Kidney epithelial cell (primary cell): ENCODE data around the gene SORL1. TPM values are rescaled to one million over a fixed set of nuclear protein-coding genes. Genes with fewer than 3 reads are reported as not detected.

ENCODE experiments used
- DNase-seq: peaks from one replicate; pipeline ENCODE4 v3.0.0-alpha.2; 2010; ENCODE audit warnings: low read depth
- H3K27me3 ChIP-seq: 2 replicates; pipeline ENCODE4 v1.6.0; 2011; ENCODE audit warnings: low read length; ENCODE audit not compliant: control insufficient read depth, insufficient read depth
- H3K36me3 ChIP-seq: 2 replicates; pipeline ENCODE4 v1.5.1; 2011; ENCODE audit warnings: low read length; ENCODE audit not compliant: control insufficient read depth, insufficient read depth
- H3K4me3 ChIP-seq: 2 replicates; pipeline ENCODE4 v1.5.1; 2011; ENCODE audit warnings: low read depth, mild to moderate bottlenecking, control low read depth, low read length
- total RNA-seq: library from RNA; depleted of rRNA; stranded (reverse); fragments of >200 nt; gene quantifications from 2 replicates; pipeline ENCODE4 v1.2.3, GENCODE V29; 2015
- TF ChIP-seq, protein P1 (sequence below): IDR thresholded peaks from 2 replicates; pipeline ENCODE4 v1.5.1; 2011; ENCODE audit warnings: mild to moderate bottlenecking, moderate library complexity, low read length, control low read depth, inconsistent platforms; ENCODE audit not compliant: insufficient read depth, poor library complexity, severe bottlenecking

Gene SORL1
- total RNA-seq, 1 donor from 2014 or later = 4.1 TPM

DNA sequence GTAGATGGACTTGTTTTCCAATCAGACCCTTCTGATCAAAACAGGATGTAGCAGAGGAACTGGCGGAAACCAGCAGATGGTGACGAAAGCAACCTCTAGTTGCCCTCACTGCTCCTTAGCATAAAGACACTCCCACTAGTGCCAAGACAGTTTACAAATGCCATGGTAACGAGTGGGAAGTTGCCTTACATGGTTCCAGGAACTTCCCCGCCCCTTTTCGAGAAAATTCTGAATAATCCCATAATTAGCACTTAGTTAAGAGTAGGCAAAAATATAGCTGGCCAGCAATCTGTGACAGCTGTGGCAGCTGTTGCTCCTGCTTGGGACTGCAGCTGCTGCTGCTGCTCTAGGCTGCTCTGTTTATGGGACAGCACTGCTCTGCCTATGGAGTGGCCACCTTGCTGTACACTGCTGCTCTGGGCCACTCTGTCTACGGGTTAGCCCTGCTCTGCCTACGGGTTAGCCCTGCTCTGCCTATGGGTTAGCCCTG, 33.4 kb upstream of the SORL1 start:
- no peaks in the 10 kb centered on the region for H3K27me3 ChIP-seq
- DNase-seq = no peak
- no peaks in the 10 kb centered on the region for H3K36me3 ChIP-seq
- TF ChIP-seq, protein P1, sequence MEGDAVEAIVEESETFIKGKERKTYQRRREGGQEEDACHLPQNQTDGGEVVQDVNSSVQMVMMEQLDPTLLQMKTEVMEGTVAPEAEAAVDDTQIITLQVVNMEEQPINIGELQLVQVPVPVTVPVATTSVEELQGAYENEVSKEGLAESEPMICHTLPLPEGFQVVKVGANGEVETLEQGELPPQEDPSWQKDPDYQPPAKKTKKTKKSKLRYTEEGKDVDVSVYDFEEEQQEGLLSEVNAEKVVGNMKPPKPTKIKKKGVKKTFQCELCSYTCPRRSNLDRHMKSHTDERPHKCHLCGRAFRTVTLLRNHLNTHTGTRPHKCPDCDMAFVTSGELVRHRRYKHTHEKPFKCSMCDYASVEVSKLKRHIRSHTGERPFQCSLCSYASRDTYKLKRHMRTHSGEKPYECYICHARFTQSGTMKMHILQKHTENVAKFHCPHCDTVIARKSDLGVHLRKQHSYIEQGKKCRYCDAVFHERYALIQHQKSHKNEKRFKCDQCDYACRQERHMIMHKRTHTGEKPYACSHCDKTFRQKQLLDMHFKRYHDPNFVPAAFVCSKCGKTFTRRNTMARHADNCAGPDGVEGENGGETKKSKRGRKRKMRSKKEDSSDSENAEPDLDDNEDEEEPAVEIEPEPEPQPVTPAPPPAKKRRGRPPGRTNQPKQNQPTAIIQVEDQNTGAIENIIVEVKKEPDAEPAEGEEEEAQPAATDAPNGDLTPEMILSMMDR = no peak
- no peak overlapping the region for H3K4me3 ChIP-seq

DNA sequence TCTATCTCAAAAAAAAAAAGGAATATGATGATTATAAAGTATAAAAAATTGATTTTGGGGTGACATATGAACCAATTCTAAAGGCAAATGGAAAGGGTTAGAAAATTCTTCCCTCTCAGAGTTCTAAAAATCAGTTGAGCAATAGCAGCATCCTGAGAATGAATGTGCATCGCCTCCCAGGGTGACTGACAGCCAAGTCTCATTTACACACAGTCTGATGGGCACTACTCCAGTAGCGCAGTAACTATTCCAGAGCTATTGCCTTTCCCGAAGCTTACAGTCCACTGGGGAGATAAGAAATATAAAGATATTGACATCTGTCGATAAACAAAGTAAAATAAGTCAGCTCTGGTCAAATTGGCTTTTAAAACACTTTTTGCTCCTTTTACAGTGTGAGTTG, 32.3 kb upstream of the SORL1 start:
- TF ChIP-seq, protein P1 = no peak
- DNase-seq = no peak
- no peaks in the 10 kb centered on the region for H3K36me3 ChIP-seq
- no peaks in the 10 kb centered on the region for H3K27me3 ChIP-seq
- H3K4me3 ChIP-seq = no peak overlapping the region

DNA sequence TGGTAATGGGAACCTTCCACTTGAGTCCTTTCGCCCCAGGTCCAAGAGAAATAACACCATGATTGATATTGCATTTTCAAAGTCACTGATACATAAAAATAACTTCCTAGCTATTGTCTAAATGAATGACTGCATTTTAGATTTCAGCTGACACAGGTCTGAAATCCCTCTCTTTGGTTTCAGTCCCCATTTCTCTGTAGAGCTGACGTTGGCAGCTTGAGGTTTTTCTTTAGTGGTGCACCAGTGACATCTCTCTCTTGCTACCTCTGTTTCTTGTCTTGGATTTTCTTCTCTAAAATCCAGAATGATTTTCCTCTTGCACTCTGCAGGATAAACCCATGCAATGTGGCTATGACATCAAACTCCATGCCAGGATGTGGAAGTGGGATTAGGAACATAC, 31.7 kb upstream of the SORL1 start:
- Histone ChIP-seq H3K27me3 (no peaks in the 10 kb centered on the region), H3K36me3 (no peaks in the 10 kb centered on the region), H3K4me3 (no peak overlapping the region)
- TF ChIP-seq, protein P1 = no peak
- no peak for DNase-seq

DNA sequence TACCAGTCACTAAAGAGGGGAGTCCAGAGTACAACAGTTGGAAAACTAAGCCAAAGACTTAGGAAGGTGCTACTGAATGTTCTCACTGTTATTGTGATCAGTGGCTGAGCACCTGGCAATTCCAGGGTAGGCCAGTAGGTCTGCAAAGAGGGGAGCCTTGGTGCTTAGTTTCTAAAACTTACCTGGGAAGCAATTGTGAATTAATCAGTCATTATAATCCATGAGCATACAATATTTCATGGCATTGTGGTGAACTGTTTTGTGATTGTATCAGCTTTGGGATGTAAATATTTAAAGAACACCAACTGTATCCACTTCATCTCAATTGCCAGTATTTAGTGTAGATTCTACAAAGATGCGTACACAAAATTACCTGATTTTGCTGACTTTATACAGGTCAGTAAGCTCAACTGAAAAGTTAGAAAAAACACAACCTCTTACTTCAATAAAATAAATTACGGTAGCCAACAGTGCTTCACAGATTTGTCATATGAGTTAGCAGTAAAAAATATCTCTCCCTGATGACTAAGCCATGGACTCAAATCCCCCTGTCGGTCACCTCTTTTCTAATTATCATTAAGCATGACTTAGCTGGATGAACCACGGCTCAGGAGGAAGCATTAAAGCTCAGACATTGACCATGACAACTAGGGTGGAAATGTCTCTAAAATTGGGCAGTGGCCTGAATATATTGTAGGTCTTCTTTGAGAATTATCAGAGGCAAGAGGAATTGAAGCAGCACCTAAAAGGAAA, 30.8 kb upstream of the SORL1 start:
- TF ChIP-seq, protein P1 = no peak
- DNase-seq = no peak
- H3K27me3 ChIP-seq = no peaks in the 10 kb centered on the region
- H3K4me3 ChIP-seq = no peak overlapping the region
- no peaks in the 10 kb centered on the region for H3K36me3 ChIP-seq

DNA sequence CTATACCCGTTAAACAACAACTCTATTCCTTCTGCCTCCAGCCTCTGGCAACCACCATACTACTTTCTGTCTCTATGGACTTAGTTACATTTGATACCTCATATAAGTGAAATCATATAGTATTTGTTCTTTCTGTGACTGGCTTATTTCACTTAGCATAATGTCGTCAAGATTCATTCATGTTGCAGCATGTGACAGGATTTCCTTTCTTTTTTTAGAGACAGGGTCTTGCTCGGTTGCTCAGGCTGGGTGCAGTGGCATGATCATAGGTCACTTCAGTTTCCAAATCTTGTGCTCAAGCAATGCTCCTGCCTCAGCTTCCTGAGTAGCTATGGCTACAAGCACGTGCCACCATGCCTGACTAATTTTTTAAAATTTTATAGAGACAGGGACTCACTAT, 29.4 kb upstream of the SORL1 start:
- TF ChIP-seq, protein P1 = no peak
- Histone ChIP-seq H3K4me3 (no peak overlapping the region), H3K36me3 (no peaks in the 10 kb centered on the region), H3K27me3 (peaks cover 3% of the 10 kb centered on the region)
- no peak for DNase-seq

DNA sequence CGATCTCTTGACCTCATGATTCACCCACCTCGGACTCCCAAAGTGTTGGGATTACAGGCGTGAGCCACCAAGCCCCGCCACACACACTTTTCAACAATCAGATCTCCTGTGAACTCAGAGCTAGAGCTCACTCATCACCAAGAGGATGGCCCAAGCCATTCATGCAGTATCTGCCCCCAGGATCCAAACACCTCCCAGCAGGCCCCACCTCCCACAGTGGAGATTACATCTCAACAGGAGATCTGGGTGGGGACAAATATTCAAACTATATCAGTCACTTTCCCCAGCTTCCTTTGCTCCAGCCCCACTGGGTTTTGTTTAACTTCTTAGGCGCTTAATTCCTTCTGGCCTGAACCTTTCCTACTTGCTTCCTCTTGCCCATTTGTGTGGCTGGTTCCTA, 26.3 kb upstream of the SORL1 start:
- Histone ChIP-seq H3K36me3 (no peaks in the 10 kb centered on the region), H3K4me3 (no peak overlapping the region), H3K27me3 (peaks cover 9% of the 10 kb centered on the region)
- TF ChIP-seq, protein P1 = no peak
- no peak for DNase-seq
